IMR-90 (cell line): ENCODE results near the gene CETN1.

Experiments
- BHLHE40 ChIP-seq: fragments of 150-350 bp; IDR thresholded peaks from 2 replicates; pipeline ENCODE4 v1.6.1; 2016; ENCODE audit warnings: mild to moderate bottlenecking, low read depth, low read length
- CHD1 ChIP-seq: IDR thresholded peaks from 2 replicates; pipeline ENCODE4 v1.6.1; 2012; ENCODE audit warnings: low read depth, low read length, improper control_type of control experiment
- CTCF ChIP-seq: conservative IDR thresholded peaks from 2 replicates; pipeline ENCODE4 v1.5.1; 2012; ENCODE audit warnings: mild to moderate bottlenecking, low read depth, low read length, improper control_type of control experiment
- MAZ ChIP-seq: IDR thresholded peaks from 2 replicates; pipeline ENCODE4 v1.6.1; 2012; ENCODE audit warnings: low read depth, mild to moderate bottlenecking, low read length, improper control_type of control experiment, moderate library complexity, borderline replicate concordance
- MXI1 ChIP-seq: IDR thresholded peaks from 2 replicates; pipeline ENCODE4 v1.6.1; 2012; ENCODE audit warnings: low read depth, mild to moderate bottlenecking, low read length, moderate library complexity, borderline replicate concordance
- POLR2A ChIP-seq: IDR thresholded peaks from 2 replicates; pipeline ENCODE4 v1.6.1; 2012; ENCODE audit warnings: mild to moderate bottlenecking, low read depth, low read length
- RCOR1 ChIP-seq: IDR thresholded peaks from 2 replicates; pipeline ENCODE4 v1.6.1; 2012; ENCODE audit warnings: mild to moderate bottlenecking, low read length, improper control_type of control experiment; ENCODE audit not compliant: insufficient replicate concordance
- RFX5 ChIP-seq: IDR thresholded peaks from 2 replicates; pipeline ENCODE4 v1.8.0; 2012; ENCODE audit warnings: low read depth, mild to moderate bottlenecking, low read length, moderate library complexity
- SMC3 ChIP-seq: fragments of 150-350 bp; IDR thresholded peaks from 2 replicates; pipeline ENCODE4 v1.6.1; 2016; ENCODE audit warnings: low read depth, mild to moderate bottlenecking, antibody characterized with exemption, low read length, moderate library complexity

GRCh38 chr18:621291-622043, 41.3 kb downstream of the CETN1 start:
- TF ChIP-seq SMC3: no peak
- TF ChIP-seq CTCF: no peak
- no peak for TF ChIP-seq POLR2A
- TF ChIP-seq MXI1: no peak
- no peak for TF ChIP-seq MAZ
- TF ChIP-seq RCOR1: no peak
- TF ChIP-seq RFX5: no peak
- no peak for TF ChIP-seq CHD1
- TF ChIP-seq BHLHE40: no peak
